GM10266 (cell line): ENCODE results near the gene KCNA4.
"Not testable (repeated sequence)": the region's sequence is repeated elsewhere in the genome, so short reads cannot be mapped to it uniquely, and the experiment has no call there.

ENCODE experiments used
- DNase-seq: peaks from one replicate; pipeline ENCODE4 v3.0.0; 2012; ENCODE audit errors: extremely low spot score
- TF ChIP-seq, protein P1 (sequence below): IDR thresholded peaks from 2 replicates; pipeline ENCODE4 v1.5.1; 2012; ENCODE audit warnings: mild to moderate bottlenecking, low read depth; ENCODE audit not compliant: control insufficient read depth, insufficient read depth; ENCODE audit errors: missing control alignments

The KCNA4 gene

DNA sequence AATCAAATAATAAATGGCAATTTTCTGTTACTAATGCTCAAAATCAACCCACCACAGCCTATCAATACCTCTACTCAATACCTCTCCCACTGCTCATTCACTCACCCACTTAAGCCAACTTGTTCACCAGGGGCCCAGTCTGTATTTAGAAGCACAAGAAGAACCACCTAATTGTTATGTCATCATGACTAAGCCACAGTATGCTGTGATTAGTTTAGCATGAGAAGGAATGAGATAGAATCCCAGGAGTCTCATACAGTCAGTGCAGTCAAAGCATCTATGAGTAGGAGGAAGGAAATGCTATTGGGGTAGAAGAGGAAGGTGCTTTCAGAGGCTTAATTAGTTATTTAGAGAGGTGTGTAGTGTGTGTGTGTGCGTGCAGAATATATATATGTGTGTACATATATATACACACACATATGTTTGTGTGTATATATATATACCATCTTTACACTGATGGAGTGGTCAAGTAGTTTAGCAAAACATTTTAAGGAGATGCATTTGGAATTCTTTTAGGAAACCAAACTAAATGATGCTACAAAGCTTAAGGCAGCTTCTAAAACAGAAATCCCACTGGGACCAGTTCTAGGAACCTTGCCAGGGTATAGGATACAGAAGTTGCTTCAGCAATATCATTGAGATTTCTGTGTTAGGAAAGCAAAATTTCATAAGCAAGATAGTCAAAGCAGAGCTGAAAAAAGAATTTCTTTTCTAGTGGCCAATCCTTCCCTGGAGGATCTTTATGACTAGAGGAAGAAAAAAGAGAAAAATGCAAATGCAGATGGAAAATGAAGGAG lies 27.5 kb downstream of the KCNA4 start:
- TF ChIP-seq, protein P1, sequence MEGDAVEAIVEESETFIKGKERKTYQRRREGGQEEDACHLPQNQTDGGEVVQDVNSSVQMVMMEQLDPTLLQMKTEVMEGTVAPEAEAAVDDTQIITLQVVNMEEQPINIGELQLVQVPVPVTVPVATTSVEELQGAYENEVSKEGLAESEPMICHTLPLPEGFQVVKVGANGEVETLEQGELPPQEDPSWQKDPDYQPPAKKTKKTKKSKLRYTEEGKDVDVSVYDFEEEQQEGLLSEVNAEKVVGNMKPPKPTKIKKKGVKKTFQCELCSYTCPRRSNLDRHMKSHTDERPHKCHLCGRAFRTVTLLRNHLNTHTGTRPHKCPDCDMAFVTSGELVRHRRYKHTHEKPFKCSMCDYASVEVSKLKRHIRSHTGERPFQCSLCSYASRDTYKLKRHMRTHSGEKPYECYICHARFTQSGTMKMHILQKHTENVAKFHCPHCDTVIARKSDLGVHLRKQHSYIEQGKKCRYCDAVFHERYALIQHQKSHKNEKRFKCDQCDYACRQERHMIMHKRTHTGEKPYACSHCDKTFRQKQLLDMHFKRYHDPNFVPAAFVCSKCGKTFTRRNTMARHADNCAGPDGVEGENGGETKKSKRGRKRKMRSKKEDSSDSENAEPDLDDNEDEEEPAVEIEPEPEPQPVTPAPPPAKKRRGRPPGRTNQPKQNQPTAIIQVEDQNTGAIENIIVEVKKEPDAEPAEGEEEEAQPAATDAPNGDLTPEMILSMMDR = no peak
- DNase-seq = no peak

GRCh38 chr11:29985248-29985647 lies 31.6 kb downstream of the KCNA4 start:
- TF ChIP-seq, protein P1 = no peak
- no peak for DNase-seq

DNA sequence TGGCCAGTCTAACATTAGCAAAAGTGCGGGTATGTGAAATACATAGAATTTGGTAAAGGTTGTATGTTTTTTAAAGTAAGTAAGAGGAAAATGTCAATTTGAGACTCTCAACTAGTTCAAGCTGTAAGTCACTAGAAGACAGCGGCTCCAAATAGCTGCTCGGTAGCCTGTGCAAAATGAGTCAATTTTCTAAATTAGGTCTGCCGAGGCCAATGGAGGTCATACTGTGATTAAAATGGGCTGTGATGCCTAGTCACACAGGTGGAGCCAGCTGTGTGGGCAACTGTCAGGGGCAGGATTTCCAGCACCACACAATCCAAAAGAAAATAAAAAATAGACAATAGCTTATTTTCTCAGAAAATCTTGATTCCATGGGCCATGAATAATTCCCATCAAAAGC lies 32.3 kb downstream of the KCNA4 start:
- no peak for DNase-seq
- TF ChIP-seq, protein P1 = no peak

- no peak for DNase-seq
- TF ChIP-seq, protein P1 = no peak
Measured at GRCh38 chr11:29978549-29978948, 38.3 kb downstream of the KCNA4 start.

DNA sequence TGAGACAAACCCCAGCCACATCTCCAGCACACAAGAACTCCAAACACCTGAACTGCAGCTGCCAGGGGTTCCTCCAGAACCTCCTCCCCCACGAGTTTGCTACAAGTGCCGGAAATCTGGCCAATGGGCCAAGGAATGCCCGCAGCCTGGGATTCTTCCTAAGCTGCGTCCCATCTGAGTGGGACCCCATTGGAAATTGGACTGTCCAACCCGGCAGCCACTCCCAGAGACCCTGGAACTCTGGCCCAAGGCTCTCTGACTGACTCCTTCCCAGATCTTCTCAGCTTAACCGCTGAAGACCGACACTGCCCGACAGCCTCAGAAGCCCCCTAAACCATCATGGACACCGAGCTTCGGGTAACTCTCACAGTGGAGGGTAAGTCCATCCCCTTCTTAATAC lies 41.2 kb downstream of the KCNA4 start:
- DNase-seq = not testable (repeated sequence)

DNA sequence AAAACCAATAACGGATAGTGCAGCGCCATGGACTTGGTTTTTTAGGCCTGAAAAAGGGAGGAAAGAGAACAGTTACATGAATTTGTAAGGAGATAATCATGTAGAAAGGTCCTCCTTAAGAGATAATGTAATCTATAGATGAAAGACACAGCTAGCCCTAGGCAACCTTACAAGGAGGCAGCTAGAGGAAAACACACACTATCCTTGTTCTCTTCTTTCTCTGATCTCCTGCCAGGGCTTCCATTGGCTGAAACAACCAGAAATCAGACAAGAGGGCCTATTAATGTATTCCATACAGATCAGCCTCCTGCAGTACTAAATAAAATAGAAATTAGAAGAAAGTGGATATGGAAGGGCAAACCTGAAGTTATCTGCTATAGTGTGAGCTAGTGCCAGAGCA lies 53.0 kb downstream of the KCNA4 start:
- TF ChIP-seq, protein P1 = no peak
- no peak for DNase-seq

GRCh38 chr11:29963036-29963435 lies 53.8 kb downstream of the KCNA4 start:
- DNase-seq = no peak
- TF ChIP-seq, protein P1 = no peak
